Stimulated activated CD4-positive, alpha-beta T cell treated with anti-CD3 and anti-CD28 coated beads, Interleukin-4, amount 100 ng/mL, for 1 hour (primary cell): ENCODE results near the gene SSMEM1.
A peak's percentile ranks its signal among the peaks of the same experiment; 100 is the strongest.
"Not testable (repeated sequence)": the region's sequence is repeated elsewhere in the genome, so short reads cannot be mapped to it uniquely, and the experiment has no call there.

Experiments
- DNase-seq: peaks from one replicate; pipeline ENCODE4 v3.0.0-alpha.2; 2020

SSMEM1 gene

GRCh38 chr7:130207642-130208041 is at the start of gene SSMEM1:
TSS of gene SSMEM1 (plus strand) at chr7:130207860. CDS start at chr7:130207911, 51 bp downstream.
- no peak for DNase-seq

- DNase-seq: no peak
These were observed 47.6 kb upstream of the SSMEM1 start for GRCh38 chr7:130160023-130160422.

GRCh38 chr7:130160455-130160854 is 47.2 kb upstream of the SSMEM1 start:
- DNase-seq: no peak

GRCh38 chr7:130162196-130162595 is 45.5 kb upstream of the SSMEM1 start:
- DNase-seq: no peak

GRCh38 chr7:130174237-130174959 is 33.3 kb upstream of the SSMEM1 start:
- DNase-seq: no peak

GRCh38 chr7:130178251-130178650 is 29.4 kb upstream of the SSMEM1 start:
- no peak for DNase-seq

GRCh38 chr7:130179631-130180030 is 28.0 kb upstream of the SSMEM1 start:
- DNase-seq: no peak

GRCh38 chr7:130180571-130181262 is 26.9 kb upstream of the SSMEM1 start:
- peak; percentile 26 for DNase-seq

- DNase-seq: no peak
These were observed 26.4 kb upstream of the SSMEM1 start for GRCh38 chr7:130181263-130181605.

- no peak for DNase-seq
These were observed 24.7 kb upstream of the SSMEM1 start for GRCh38 chr7:130182990-130183389.

GRCh38 chr7:130184349-130184748 is 23.3 kb upstream of the SSMEM1 start:
- DNase-seq: not testable (repeated sequence)

- DNase-seq: no peak
These were observed 20.3 kb upstream of the SSMEM1 start for GRCh38 chr7:130187360-130187759.

GRCh38 chr7:130189343-130189742 is 18.3 kb upstream of the SSMEM1 start:
- no peak for DNase-seq

GRCh38 chr7:130191791-130192190 is 15.9 kb upstream of the SSMEM1 start:
- DNase-seq: no peak

- no peak for DNase-seq
These were observed 12.3 kb upstream of the SSMEM1 start for GRCh38 chr7:130195396-130195795.

GRCh38 chr7:130196476-130196875 is 11.2 kb upstream of the SSMEM1 start:
- no peak for DNase-seq

- no peak for DNase-seq
These were observed 10.6 kb upstream of the SSMEM1 start for GRCh38 chr7:130197094-130197493.

- DNase-seq: no peak
These were observed 5.9 kb upstream of the SSMEM1 start for GRCh38 chr7:130201796-130202195.

- peak; percentile 92 for DNase-seq
These were observed 2.3 kb upstream of the SSMEM1 start, which contains the start of gene TMEM209 for GRCh38 chr7:130205084-130205947. TSS of gene TMEM209 (minus strand) at chr7:130205406. CDS start at chr7:130205375, 31 bp downstream.

- DNase-seq: no peak
These were observed 627 bp upstream of the SSMEM1 start for GRCh38 chr7:130207033-130207432.

GRCh38 chr7:130208516-130208915 is 856 bp downstream of the SSMEM1 start:
- no peak for DNase-seq

GRCh38 chr7:130210181-130210935 is 2.7 kb downstream of the SSMEM1 start:
- no peak for DNase-seq

GRCh38 chr7:130213828-130214227 is 6.2 kb downstream of the SSMEM1 start:
- DNase-seq: no peak
